T-cell (primary cell): ENCODE data around the gene PPP1CC. TPM values are rescaled to one million over a fixed set of nuclear protein-coding genes. Genes with fewer than 3 reads are reported as not detected.

Experiments
- ATAC-seq, 4 experiments: fragments of 200-7000 bp in 3 of 4; fragments of 150-1000 bp in 1 of 4; cut with Tn5 transposase; replicated peaks in 1 of 4; 1 replicate in 3 of 4; 2 replicates in 1 of 4; pipeline ENCODE4 v1.10.0; 2021; ENCODE audit warnings: moderate library complexity in 3 of 4, mild to moderate bottlenecking in 2 of 4, moderate number of reproducible peaks in 1 of 4
- CTCF ChIA-PET, 2 donors: fragments of 300-600 bp; sonication (Branson Sonifier 250); formaldehyde crosslinking; loops; one replicate each; lab custom pipeline; 2022; ENCODE audit warnings: antibody characterized with exemption in 2 of 2; lab: Charles Lee
- POLR2A ChIA-PET, 2 donors: fragments of 300-600 bp; sonication (Branson Sonifier 250); formaldehyde crosslinking; loops; one replicate each; lab custom pipeline; 2022; ENCODE audit warnings: antibody characterized with exemption in 2 of 2; lab: Charles Lee
- DNase-seq, 35 experiments: peaks; one replicate each; pipeline versions ENCODE4 v3.0.0 to v3.0.0-alpha.2; 2013 to 2023
- H3K27ac ChIP-seq: one replicate; pipeline ENCODE4 v1.5.1; 2013; ENCODE audit warnings: low read length
- H3K27me3 ChIP-seq, 2 experiments: replicated peaks in 1 of 2; 1 replicate in 1 of 2; 2 replicates in 1 of 2; pipeline versions ENCODE4 v1.6.1 to v1.7.0; 2013; ENCODE audit warnings: low read length in 1 of 2, mixed read lengths in 1 of 2; ENCODE audit not compliant: control insufficient read depth in 2 of 2, insufficient read depth in 2 of 2; ENCODE audit errors: extremely low read depth in 1 of 2
- H3K36me3 ChIP-seq, 2 donors: 1 replicate in 1 of 2; 2 replicates in 1 of 2; pipeline versions ENCODE4 v1.6.1 to v1.7.0; 2013; ENCODE audit warnings: low read length in 1 of 2; ENCODE audit not compliant: control insufficient read depth in 2 of 2, insufficient read depth in 1 of 2; ENCODE audit errors: extremely low read depth in 1 of 2
- H3K4me1 ChIP-seq, 2 experiments: 1 replicate in 1 of 2; 2 replicates in 1 of 2; pipeline versions ENCODE4 v1.6.1 to v1.7.0; 2013; ENCODE audit warnings: low read length in 2 of 2, mixed read lengths in 1 of 2; ENCODE audit not compliant: insufficient read depth in 2 of 2, control insufficient read depth in 1 of 2; ENCODE audit errors: extremely low read depth in 1 of 2
- H3K4me3 ChIP-seq, 2 donors: 1 replicate in 1 of 2; 2 replicates in 1 of 2; pipeline versions ENCODE4 v1.5.1 to v1.7.0; 2013; ENCODE audit warnings: mild to moderate bottlenecking in 2 of 2, low read length in 1 of 2, moderate library complexity in 1 of 2; ENCODE audit not compliant: control insufficient read depth in 1 of 2; ENCODE audit errors: extremely low read depth in 1 of 2
- H3K9me3 ChIP-seq: 2 replicates; pipeline ENCODE4 v1.7.0; 2013
- H3K27ac Mint-ChIP-seq, 2 donors: one replicate each; pipeline ENCODE4 v1.8.0; 2020 to 2021; ENCODE audit warnings: mild to moderate bottlenecking in 2 of 2, mixed read lengths in 2 of 2
- H3K27me3 Mint-ChIP-seq, 2 donors: one replicate each; pipeline ENCODE4 v1.8.0; 2021 to 2022; ENCODE audit warnings: mixed read lengths in 2 of 2
- H3K36me3 Mint-ChIP-seq: one replicate; pipeline ENCODE4 v1.8.0; 2021; ENCODE audit warnings: mixed read lengths
- H3K4me1 Mint-ChIP-seq, 3 donors: one replicate each; pipeline ENCODE4 v1.8.0; 2020 to 2022; ENCODE audit warnings: mixed read lengths in 3 of 3, mild to moderate bottlenecking in 1 of 3
- H3K4me3 Mint-ChIP-seq, 3 donors: one replicate each; pipeline ENCODE4 v1.8.0; 2020 to 2022; ENCODE audit warnings: mild to moderate bottlenecking in 3 of 3, mixed read lengths in 3 of 3, moderate library complexity in 3 of 3
- H3K9me3 Mint-ChIP-seq, 3 donors: one replicate each; pipeline ENCODE4 v1.8.0; 2020 to 2022; ENCODE audit warnings: mixed read lengths in 3 of 3
- WGBS: methylation state at CpG from one replicate; pipeline ENCODE4 v1.1.5; 2013; ENCODE audit warnings: missing lambda C conversion rate; ENCODE audit not compliant: insufficient coverage; 5-methylcytosine and 5-hydroxymethylcytosine counted together
- total RNA-seq, 35 experiments: library from RNA in 6 of 35; stranded (reverse) in 6 of 35; fragments of 120-200 nt in 1 of 35; gene quantifications; one replicate each; pipeline versions ENCODE4 v1.2.1 to v1.2.4 and lab custom pipeline; 2013 to 2026

PPP1CC gene
- total RNA-seq, 5 donors from 2014 or later (not counting 1 experiment from before 2014, with no cell fraction given): 113 to 154 (median 134) TPM

DNA sequence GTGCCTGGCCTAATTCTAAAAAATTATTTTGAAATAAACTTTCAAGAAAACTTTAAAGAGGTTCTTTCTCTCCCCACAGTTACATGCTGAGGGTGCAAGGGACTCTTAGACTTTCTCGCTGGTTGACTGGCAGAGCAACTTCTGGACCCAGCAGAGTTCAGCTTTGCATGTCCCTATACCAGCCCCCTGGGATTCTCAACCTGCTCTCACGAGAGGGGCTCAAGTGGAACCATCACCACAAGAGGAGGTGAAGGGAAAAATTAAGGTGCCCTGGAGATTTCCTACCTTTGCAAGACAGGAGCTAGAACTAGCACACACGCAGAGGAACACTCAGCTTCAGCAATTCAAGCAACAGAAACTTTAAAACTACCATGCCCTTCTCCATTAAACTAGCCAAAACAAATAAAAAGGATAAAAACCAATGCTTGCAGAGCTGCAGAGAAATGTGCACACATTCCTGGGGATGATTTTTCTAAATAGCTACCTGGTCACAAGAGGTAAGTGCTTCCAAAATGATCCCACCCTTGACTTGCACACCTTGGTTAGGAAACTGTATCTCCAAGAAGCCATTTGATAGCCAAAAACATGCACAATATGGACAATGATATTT, 56.3 kb downstream of the PPP1CC start:
- ChIA-PET POLR2A (no interaction called here), CTCF (interaction anchor here in 1 of 2 donors (0.5 to 0.8 kb wide), 2 partner anchors 43 to 111 kb away, joined by 3 to 4 read pairs; no protein-coding TSS in a partner anchor)
- Mint-ChIP-seq H3K27ac (peak overlapping the region in 1 of 2 donors; percentile 25), H3K36me3 (peaks cover 31% of the 10 kb centered on the region), H3K4me1 (peaks cover 34 to 50% (median 36%) of the 10 kb centered on the region in 3 donors), H3K27me3 (no peaks in the 10 kb centered on the region), H3K9me3 (no peaks in the 10 kb centered on the region), H3K4me3 (peak overlapping the region; percentile 26 to 95 (median 83))
- Histone ChIP-seq H3K27me3 (no peaks in the 10 kb centered on the region), H3K4me3 (no peak overlapping the region), H3K4me1 (peaks cover 11 to 36% of the 10 kb centered on the region in 2 experiments), H3K27ac (no peak overlapping the region), H3K36me3 (peaks cover 5% of the 10 kb centered on the region in 2 donors), H3K9me3 (no peaks in the 10 kb centered on the region)
- WGBS: 88% methylated on average over 1 of the region's 3 CpGs
- DNase-seq: no peak
- no peak for ATAC-seq

- H3K36me3 Mint-ChIP-seq: peaks cover 31% of the 10 kb centered on the region
- H3K9me3 Mint-ChIP-seq: no peaks in the 10 kb centered on the region
- Histone ChIP-seq H3K27me3 (no peaks in the 10 kb centered on the region), H3K9me3 (no peaks in the 10 kb centered on the region), H3K27ac (no peak overlapping the region), H3K36me3 (peaks cover 5% of the 10 kb centered on the region in 2 donors), H3K4me3 (no peak overlapping the region), H3K4me1 (peaks cover 4 to 24% of the 10 kb centered on the region in 2 experiments)
- peaks cover 27 to 44% (median 27%) of the 10 kb centered on the region in 3 donors for H3K4me1 Mint-ChIP-seq
- ChIA-PET CTCF (no interaction called here), POLR2A (no interaction called here)
- no peak overlapping the region for H3K27ac Mint-ChIP-seq
- WGBS: 84% methylated on average over 3 of the region's 7 CpGs
- H3K27me3 Mint-ChIP-seq: no peaks in the 10 kb centered on the region
- DNase-seq: no peak
- no peak for ATAC-seq
- no peak overlapping the region for H3K4me3 Mint-ChIP-seq
Measured at GRCh38 chr12:110684312-110684836, 58.3 kb downstream of the PPP1CC start.

DNA sequence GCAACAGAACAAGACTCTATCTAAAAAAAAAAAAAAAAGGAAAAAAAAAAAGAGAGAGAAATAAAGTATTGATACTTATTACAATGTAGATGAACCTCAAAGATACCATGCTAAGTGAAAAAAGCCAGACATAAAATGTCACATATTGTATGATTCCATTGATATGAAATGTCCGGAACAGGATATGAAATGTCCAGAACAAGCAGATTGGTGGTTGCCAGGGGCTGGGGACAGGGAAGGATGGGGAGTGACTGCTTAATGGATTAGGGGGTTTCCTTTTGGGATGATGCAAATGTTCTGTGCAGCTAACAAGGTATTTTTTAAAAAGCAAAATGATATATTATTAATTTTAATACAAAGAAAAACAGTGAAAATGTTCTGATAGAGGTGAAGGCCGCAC, 58.8 kb downstream of the PPP1CC start:
- Histone ChIP-seq H3K9me3 (no peaks in the 10 kb centered on the region), H3K27me3 (no peaks in the 10 kb centered on the region), H3K4me1 (peaks cover 8 to 26% of the 10 kb centered on the region in 2 experiments), H3K36me3 (peaks cover 5 to 8% of the 10 kb centered on the region in 2 donors), H3K27ac (no peak overlapping the region), H3K4me3 (no peak overlapping the region)
- CTCF ChIA-PET: interaction anchor here in 1 of 2 donors (0.7 kb wide), 1 partner anchor 862 kb away, joined by 5 read pairs; no protein-coding TSS in a partner anchor
- DNase-seq (no peak), ATAC-seq (no peak)
- no peaks in the 10 kb centered on the region for H3K9me3 Mint-ChIP-seq
- H3K36me3 Mint-ChIP-seq: peaks cover 31% of the 10 kb centered on the region
- no peak overlapping the region for H3K4me3 Mint-ChIP-seq
- POLR2A ChIA-PET: no interaction called here
- WGBS: 86% methylated on average over 1 of the region's 2 CpGs
- H3K27me3 Mint-ChIP-seq: no peaks in the 10 kb centered on the region
- H3K4me1 Mint-ChIP-seq: peaks cover 26 to 44% (median 26%) of the 10 kb centered on the region in 3 donors
- no peak overlapping the region for H3K27ac Mint-ChIP-seq

- H3K4me3 Mint-ChIP-seq: no peak overlapping the region
- Histone ChIP-seq H3K4me1 (peaks cover 23 to 36% of the 10 kb centered on the region in 2 experiments), H3K27me3 (no peaks in the 10 kb centered on the region), H3K36me3 (peaks cover 3 to 5% of the 10 kb centered on the region in 2 donors), H3K4me3 (no peak overlapping the region), H3K9me3 (no peaks in the 10 kb centered on the region), H3K27ac (no peak overlapping the region)
- ATAC-seq: no peak
- peak overlapping the region; percentile 36 to 52 for H3K27ac Mint-ChIP-seq
- ChIA-PET CTCF (interaction anchor here in 1 of 2 donors (0.6 to 0.8 kb wide), 2 partner anchors 495 to 865 kb away, joined by 4 to 6 read pairs; no protein-coding TSS in a partner anchor), POLR2A (interaction anchor here in 1 of 2 donors (0.6 kb wide), 1 partner anchor 18 kb away, joined by 8 read pairs; no protein-coding TSS in a partner anchor)
- peaks cover 23% of the 10 kb centered on the region for H3K36me3 Mint-ChIP-seq
- H3K27me3 Mint-ChIP-seq: no peaks in the 10 kb centered on the region
- WGBS: 89% methylated on average over 1 of the region's 1 CpG
- H3K9me3 Mint-ChIP-seq: no peaks in the 10 kb centered on the region
- H3K4me1 Mint-ChIP-seq: peaks cover 29 to 43% (median 38%) of the 10 kb centered on the region in 3 donors
- DNase-seq: no peak
Measured at GRCh38 chr12:110680032-110680431, 62.7 kb downstream of the PPP1CC start.

DNA sequence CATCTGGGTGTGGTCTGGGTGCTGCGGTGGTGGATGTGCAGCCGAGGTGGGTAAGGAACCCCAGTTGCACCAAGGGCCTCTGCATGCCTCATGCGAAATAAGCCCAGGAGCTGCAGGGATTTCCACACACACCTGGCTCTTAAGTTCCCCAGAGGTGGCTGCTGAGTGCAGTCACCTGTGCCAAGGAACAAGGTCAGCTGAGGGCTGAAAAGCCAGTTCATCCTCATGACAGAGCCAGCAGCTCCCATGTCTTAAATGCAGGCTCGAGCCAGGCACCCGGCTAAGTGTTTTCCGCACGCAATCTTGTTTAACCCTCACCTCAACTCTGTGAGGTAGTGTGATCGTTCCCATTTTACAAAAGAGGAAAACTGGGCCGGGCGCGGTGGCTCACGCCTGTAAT, 63.5 kb downstream of the PPP1CC start:
- no peaks in the 10 kb centered on the region for H3K9me3 ChIP-seq
- POLR2A ChIA-PET: no interaction called here
- 90% methylated on average over 3 of the region's 12 CpGs for WGBS
- DNase-seq: no peak
- Mint-ChIP-seq H3K36me3 (peaks cover 26% of the 10 kb centered on the region), H3K9me3 (peaks cover 3 to 6% (median 4%) of the 10 kb centered on the region in 3 donors), H3K4me3 (no peak overlapping the region), H3K27ac (no peak overlapping the region), H3K27me3 (no peaks in the 10 kb centered on the region), H3K4me1 (peaks cover 26 to 45% (median 38%) of the 10 kb centered on the region in 3 donors)
- H3K27me3 ChIP-seq: no peaks in the 10 kb centered on the region
- no peak overlapping the region for H3K4me3 ChIP-seq
- peaks cover 23 to 36% of the 10 kb centered on the region in 2 experiments for H3K4me1 ChIP-seq
- CTCF ChIA-PET: no interaction called here
- ATAC-seq: no peak
- peaks cover 3% of the 10 kb centered on the region in 2 donors for H3K36me3 ChIP-seq
- H3K27ac ChIP-seq: no peak overlapping the region

- Histone ChIP-seq H3K27me3 (no peaks in the 10 kb centered on the region), H3K27ac (peak overlapping the region; percentile 35), H3K36me3 (peaks cover 3% of the 10 kb centered on the region in 2 donors), H3K4me1 (peaks cover 23 to 36% of the 10 kb centered on the region in 2 experiments), H3K4me3 (peak overlapping the region in 1 of 2 donors; percentile 35), H3K9me3 (no peaks in the 10 kb centered on the region)
- Mint-ChIP-seq H3K27me3 (no peaks in the 10 kb centered on the region), H3K36me3 (peaks cover 25% of the 10 kb centered on the region), H3K27ac (peak overlapping the region; percentile 87 to 91), H3K4me1 (peaks cover 26 to 53% (median 38%) of the 10 kb centered on the region in 3 donors), H3K4me3 (peak overlapping the region in 1 of 3 donors; percentile 74), H3K9me3 (peaks cover 3 to 7% (median 4%) of the 10 kb centered on the region in 3 donors)
- WGBS: no CpG with 5 or more reads among the region's 4 CpGs
- DNase-seq: no peak
- POLR2A ChIA-PET: interaction anchor here in 1 of 2 donors (0.7 kb wide), 1 partner anchor 134 kb away, joined by 3 read pairs; no protein-coding TSS in a partner anchor
- CTCF ChIA-PET: interaction anchor here (0.6 to 0.7 kb wide), 4 partner anchors 13 to 74 kb away, joined by 3 to 4 read pairs (median 3); no protein-coding TSS in a partner anchor
- peak in 1 of 4 experiments; percentile 13 for ATAC-seq
Measured at GRCh38 chr12:110677982-110678381, 64.7 kb downstream of the PPP1CC start.
